HG03103 (cell line): ENCODE measurements around the gene PRDM15.

Experiments used
- ATAC-seq: cut with Tn5 transposase; IDR thresholded peaks from one replicate; pipeline ENCODE4 v1.9.1; 2021; ENCODE audit warnings: low read depth; ENCODE audit not compliant: unreplicated experiment

The PRDM15 gene

GRCh38 chr21:41810597-41810932 lies 68.6 kb downstream of the PRDM15 start:
- ATAC-seq, result no peak

GRCh38 chr21:41809891-41810596 lies 69.1 kb downstream of the PRDM15 start:
- no peak for ATAC-seq

- ATAC-seq, result no peak
These were observed 70.3 kb downstream of the PRDM15 start for GRCh38 chr21:41808846-41809245.

- ATAC-seq, result no peak
These were observed 71.0 kb downstream of the PRDM15 start for GRCh38 chr21:41808094-41808493.

GRCh38 chr21:41806773-41807172 lies 72.4 kb downstream of the PRDM15 start:
- no peak for ATAC-seq

GRCh38 chr21:41805643-41806042 lies 73.5 kb downstream of the PRDM15 start:
- ATAC-seq, result no peak

GRCh38 chr21:41805038-41805437 lies 74.1 kb downstream of the PRDM15 start:
- ATAC-seq, result no peak

- ATAC-seq, result no peak
These were observed 74.8 kb downstream of the PRDM15 start for GRCh38 chr21:41804381-41804780.

- ATAC-seq, result no peak
These were observed 75.8 kb downstream of the PRDM15 start for GRCh38 chr21:41803316-41803715.

- no peak for ATAC-seq
These were observed 76.5 kb downstream of the PRDM15 start for GRCh38 chr21:41802684-41803083.

- no peak for ATAC-seq
These were observed 77.0 kb downstream of the PRDM15 start for GRCh38 chr21:41802198-41802584.

GRCh38 chr21:41801321-41802197 lies 77.6 kb downstream of the PRDM15 start:
- ATAC-seq, result no peak

- ATAC-seq, result no peak
These were observed 78.5 kb downstream of the PRDM15 start for GRCh38 chr21:41800425-41801320.

- no peak for ATAC-seq
These were observed 79.4 kb downstream of the PRDM15 start for GRCh38 chr21:41799763-41800162.

GRCh38 chr21:41798326-41798725 lies 80.8 kb downstream of the PRDM15 start:
- no peak for ATAC-seq

- no peak for ATAC-seq
These were observed 82.6 kb downstream of the PRDM15 start for GRCh38 chr21:41796476-41797080.

- ATAC-seq, result no peak
These were observed 83.4 kb downstream of the PRDM15 start for GRCh38 chr21:41795726-41796125.

GRCh38 chr21:41794600-41794999 lies 84.5 kb downstream of the PRDM15 start:
- no peak for ATAC-seq

GRCh38 chr21:41792711-41793110 lies 86.4 kb downstream of the PRDM15 start:
- no peak for ATAC-seq

- no peak for ATAC-seq
These were observed 92.6 kb downstream of the PRDM15 start for GRCh38 chr21:41786509-41786987.
